ELR (cell line): ENCODE results near the gene FRMPD2.
"Not testable (repeated sequence)": the region's sequence is repeated elsewhere in the genome, so short reads cannot be mapped to it uniquely, and the experiment has no call there.

Experiments
- DNase-seq: peaks from one replicate; pipeline ENCODE4 v3.0.0-alpha.2; 2015; ENCODE audit warnings: low read depth

Gene FRMPD2

GRCh38 chr10:48205918-48206317 is 68.6 kb downstream of the FRMPD2 start:
- no peak for DNase-seq

DNA sequence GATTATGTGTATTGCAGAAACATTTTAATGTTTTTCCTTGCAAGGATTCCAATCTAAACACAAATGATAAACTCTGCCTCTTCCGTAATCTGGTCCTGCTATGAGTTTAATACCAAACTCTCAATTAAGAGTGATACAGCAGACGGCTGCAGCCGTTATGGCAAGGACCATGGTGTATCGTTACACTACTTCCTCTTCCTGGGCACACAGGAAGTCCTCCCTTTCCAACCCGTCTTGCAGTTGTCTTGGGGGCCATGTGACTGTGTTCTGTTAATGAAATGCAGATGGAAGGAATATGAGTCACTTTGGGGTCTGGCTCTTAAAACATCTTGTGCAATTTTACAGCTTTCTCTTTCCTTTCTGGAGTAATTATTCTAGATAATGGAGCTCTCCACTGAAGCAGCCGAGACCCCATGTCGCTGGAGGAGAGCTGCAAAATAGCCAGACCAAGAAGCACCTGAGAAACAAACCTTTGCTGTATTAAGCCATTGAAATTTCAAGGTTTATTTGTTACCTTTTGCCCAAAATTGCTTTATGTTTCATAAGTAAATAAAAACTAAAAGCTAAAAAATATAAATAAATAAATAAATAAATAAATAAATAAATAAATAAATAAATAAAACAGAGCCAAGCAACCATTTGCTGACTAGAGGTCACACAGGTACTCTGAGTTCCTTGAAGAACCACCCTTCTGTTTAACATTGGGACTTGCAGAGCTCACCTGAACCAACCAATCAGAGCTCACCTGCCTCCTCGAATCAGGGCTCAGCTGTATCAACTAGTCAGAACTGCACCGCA is 74.7 kb downstream of the FRMPD2 start:
- peak; percentile 73 for DNase-seq

DNA sequence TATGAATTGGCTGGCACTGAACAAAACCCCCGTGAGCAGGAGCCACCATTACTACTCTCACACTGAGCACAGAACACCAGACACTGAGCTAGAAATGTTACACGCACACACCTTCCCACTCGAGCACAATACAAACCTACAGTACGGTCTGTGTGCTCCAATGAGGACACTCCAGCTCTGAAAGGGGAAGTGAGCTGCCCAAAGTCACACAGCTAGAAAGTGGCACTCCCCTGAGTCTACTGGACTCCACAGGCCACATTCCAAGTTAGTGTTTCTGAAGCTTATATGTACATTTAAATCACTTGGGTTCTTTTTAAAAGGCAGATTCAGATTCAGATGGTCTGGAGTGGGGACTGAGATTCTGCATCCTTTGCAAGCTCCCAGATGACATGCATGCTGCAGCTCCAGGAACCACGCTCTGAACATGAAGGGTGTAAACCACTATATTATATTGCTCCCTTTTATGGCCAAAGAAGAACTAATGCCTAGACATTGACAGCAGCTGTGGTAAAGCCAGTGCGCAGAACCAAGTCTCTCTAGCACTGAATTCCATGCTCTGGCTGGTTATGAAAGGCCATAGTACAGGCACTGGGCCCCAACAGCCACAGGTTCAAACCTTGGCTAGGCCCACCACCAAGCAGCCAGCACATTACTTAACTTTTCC is 77.1 kb downstream of the FRMPD2 start:
- no peak for DNase-seq

DNA sequence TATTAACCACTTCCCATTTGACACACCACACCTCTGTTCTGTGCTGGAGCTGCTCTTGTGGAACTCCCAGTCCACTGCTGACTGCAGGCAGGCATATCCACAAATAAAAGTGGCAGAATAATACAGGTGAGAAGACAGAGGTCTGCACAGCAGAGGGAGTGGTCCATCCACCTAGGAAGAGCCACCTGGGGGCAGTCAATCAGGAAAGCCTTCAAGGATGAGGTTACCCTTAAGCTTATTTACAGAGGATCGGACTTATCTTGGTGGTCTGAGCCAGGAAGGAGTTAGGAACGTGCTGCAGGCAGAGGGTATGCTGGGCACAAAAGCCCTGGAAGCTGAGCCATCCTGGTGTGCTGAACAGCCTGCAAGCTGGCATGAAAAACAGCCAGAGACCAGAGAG is 78.7 kb downstream of the FRMPD2 start:
- no peak for DNase-seq

DNA sequence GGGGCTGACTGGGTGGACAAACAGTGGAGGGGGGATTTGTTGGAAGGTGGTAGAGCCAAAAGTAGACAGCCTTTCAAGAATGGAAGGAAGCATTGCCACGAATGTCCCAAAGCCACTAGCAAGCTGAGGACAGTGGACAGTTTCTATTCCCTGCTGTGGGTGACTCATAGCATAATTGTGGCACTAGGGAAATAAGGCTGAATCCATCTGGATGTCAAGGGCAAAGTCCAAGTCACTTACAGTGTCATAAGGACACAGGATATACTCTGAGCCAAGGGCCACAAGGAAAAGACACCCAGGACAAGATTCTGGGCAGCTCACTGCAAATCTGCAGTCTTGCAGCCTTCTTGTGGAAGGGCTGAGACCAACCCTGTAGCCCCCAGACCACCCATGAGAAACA is 79.7 kb downstream of the FRMPD2 start:
- no peak for DNase-seq

DNA sequence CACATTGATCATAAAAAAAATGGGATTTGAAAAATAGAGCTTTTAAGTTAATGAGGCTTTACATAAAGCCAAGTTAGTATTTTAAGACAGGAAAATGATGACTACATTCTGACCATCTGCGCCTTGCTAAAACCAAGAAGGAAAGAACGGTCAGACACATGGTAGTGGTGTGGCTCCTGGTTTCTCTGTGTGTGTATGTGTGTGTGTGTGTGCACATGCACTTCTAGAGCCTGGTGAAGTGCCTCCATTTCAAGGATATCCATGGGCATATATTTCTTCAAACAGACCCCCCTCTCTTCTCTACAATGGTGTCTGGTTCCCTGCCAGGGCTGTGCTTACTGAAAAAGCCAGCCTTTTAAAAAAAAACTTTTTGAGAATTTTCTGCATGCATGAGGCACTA is 80.9 kb downstream of the FRMPD2 start:
- no peak for DNase-seq

DNA sequence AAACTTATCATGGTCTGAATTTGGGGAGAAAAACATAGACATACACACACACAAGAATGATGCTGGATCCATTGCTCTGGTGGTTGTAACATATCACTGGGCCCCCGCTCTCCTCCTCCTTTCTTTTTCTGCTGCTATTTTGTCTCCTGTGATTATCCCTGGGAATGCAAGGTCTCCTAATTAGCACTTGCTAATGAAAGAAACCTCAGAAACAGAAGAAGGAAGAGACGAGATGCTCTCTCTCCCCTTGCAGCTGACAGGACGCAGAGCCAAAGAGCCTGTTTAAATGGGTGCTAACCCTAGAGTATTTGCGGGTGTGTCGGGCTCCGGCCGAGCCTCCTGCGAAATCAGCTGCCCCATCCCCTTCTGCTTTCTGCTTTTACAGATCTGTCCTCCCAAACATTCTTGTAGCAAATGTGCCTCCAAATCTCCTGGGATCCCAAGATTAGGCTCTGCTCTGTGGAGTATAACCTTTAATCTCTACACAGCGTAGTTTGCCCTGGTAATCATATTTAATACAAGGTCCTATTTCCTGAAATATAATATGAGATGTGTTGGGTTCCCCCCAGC is 81.5 kb downstream of the FRMPD2 start:
- DNase-seq, result no peak

- no peak for DNase-seq
Measured at GRCh38 chr10:48187713-48188485, 86.6 kb downstream of the FRMPD2 start.

DNA sequence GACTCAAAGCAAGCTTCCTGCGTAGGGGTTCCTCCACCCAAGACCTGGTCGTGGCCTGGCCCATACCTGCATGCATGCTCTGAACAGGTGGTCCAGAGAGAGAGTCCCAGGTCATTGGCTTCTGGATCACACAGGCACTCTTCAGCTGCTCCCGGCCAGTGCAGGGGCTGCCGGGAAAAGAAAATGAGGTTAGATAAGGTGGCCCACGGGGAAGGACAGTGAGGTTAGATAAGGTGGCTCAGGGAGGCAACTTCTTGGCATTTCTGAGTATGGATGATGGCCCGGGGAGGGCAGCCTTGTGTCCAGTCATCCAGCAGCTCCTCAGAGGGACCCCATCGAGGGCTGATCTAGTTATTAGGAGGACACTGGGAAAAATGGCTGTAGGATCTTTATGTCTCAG is 87.4 kb downstream of the FRMPD2 start:
- no peak for DNase-seq

DNA sequence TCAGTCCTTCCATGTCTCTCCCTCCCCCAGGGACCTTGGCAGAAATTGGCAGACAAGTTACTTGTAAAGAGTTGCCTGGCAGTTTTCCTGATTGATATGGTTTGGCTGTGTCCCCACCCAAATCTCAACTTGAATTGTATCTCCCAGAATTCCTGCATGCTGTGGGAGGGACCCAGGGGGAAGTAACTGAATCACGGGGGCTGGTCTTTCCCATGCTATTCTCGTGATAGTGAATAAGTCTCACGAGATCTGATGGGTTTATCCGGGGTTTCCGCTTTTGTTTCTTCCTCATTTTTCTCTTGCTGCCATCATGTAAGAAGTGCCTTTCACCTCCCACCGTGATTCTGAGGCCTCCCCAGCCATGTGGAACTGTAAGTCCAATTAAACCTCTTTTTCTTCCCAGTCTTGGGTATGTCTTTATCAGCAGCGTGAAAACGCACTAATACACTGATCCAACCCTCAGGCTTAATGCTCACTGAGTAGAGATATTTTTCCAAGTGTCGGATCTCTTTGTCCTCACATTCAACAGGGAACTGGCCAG is 88.2 kb downstream of the FRMPD2 start:
- DNase-seq, result not testable (repeated sequence)

GRCh38 chr10:48184224-48184623 is 90.3 kb downstream of the FRMPD2 start:
- no peak for DNase-seq

- DNase-seq, result not testable (repeated sequence)
Measured at GRCh38 chr10:48172715-48173114, 101.8 kb downstream of the FRMPD2 start.

DNA sequence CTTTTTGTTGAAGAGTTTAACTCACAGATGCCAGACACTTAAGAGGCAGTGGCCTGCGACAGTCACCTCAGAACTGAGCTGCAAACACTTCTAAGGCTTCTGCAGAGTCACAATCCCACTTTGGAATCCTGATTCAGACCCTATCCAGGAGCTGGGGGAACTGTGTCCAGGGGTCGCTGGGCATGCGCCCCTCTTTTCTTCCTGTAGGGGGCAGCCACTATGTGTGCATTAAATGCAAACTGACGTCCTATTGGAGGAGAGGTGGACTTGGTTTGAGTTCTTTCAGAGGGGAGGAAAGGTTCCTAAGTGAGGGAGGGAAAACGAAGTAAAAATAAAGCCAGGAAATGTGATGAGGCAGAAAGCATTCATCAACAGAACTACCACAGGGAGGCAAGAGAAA is 113.8 kb downstream of the FRMPD2 start:
- DNase-seq, result not testable (repeated sequence)

GRCh38 chr10:48160163-48160562 is 114.3 kb downstream of the FRMPD2 start:
- DNase-seq, result not testable (repeated sequence)

- DNase-seq, result not testable (repeated sequence)
Measured at GRCh38 chr10:48154211-48155140, 120.0 kb downstream of the FRMPD2 start.

- DNase-seq, result not testable (repeated sequence)
Measured at GRCh38 chr10:48147643-48148042, 126.9 kb downstream of the FRMPD2 start.

GRCh38 chr10:48143721-48144642 is 130.5 kb downstream of the FRMPD2 start:
- not testable (repeated sequence) for DNase-seq

DNA sequence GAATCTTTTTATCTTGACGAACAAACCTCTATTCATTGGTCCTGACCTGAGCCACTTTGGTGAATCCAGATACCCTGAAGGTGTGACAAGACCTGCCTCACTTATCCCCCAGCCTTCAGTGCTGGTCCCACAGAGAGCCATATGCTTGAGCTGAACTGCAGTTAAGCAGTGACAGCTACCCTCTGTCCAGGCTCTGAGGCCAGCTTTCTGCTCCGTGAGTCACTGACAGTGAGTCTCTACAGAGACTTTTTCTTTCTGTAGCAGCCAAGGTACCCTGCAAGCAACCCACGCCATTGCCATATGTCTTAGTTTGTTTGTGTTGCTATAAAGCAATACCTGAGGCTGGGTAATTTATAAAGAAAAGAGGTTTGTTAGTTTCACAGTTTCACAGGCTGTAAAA is 133.5 kb downstream of the FRMPD2 start:
- not testable (repeated sequence) for DNase-seq

GRCh38 chr10:48139953-48140850 is 134.3 kb downstream of the FRMPD2 start:
- DNase-seq, result not testable (repeated sequence)
